HepG2 (cell line): ENCODE results near the gene HCFC1R1. TPM values are rescaled to one million over a fixed set of nuclear protein-coding genes. Genes with fewer than 3 reads are reported as not detected.

ENCODE experiments used
- AGO2 ChIP-seq: fragments of 200-400 bp; formaldehyde crosslinking; optimal IDR thresholded peaks from 2 replicates; pipeline ENCODE3; 2017; ENCODE audit warnings: mild to moderate bottlenecking, low read depth, low read length, moderate library complexity
- BORCS8-MEF2B ChIP-seq: sonication (generic); formaldehyde crosslinking; IDR thresholded peaks from 2 replicates; pipeline ENCODE4 v1.8.0; 2022; ENCODE audit warnings: mild to moderate bottlenecking, missing genetic modification reagents
- EP300 ChIP-seq, 3 experiments: sonication (generic) in 1 of 3; formaldehyde crosslinking in 1 of 3; IDR thresholded peaks; 2 replicates each; pipeline versions ENCODE4 v1.5.1 to v1.6.1; 2011 to 2020; ENCODE audit warnings: low read depth in 2 of 3, low read length in 2 of 3, borderline replicate concordance in 1 of 3, improper control_type of control experiment in 1 of 3, mild to moderate bottlenecking in 1 of 3, missing genetic modification reagents in 1 of 3, moderate library complexity in 1 of 3
- LBX2 ChIP-seq: sonication (generic); formaldehyde crosslinking; IDR thresholded peaks from 2 replicates; pipeline ENCODE4 v1.5.0; 2020; ENCODE audit warnings: missing genetic modification reagents, mild to moderate bottlenecking, borderline replicate concordance
- NFIB ChIP-seq: sonication (generic); formaldehyde crosslinking; IDR thresholded peaks from 2 replicates; pipeline ENCODE4 v1.9.0; 2021; ENCODE audit warnings: missing genetic modification reagents, mild to moderate bottlenecking, borderline replicate concordance
- PRDM10 ChIP-seq: sonication (generic); formaldehyde crosslinking; IDR thresholded peaks from 2 replicates; pipeline ENCODE4 v1.4.0; 2020; ENCODE audit warnings: low read depth, missing genetic modification reagents
- SKIL ChIP-seq: sonication (generic); formaldehyde crosslinking; IDR thresholded peaks from 2 replicates; pipeline ENCODE4 v1.8.0; 2022; ENCODE audit warnings: missing genetic modification reagents, mild to moderate bottlenecking, moderate library complexity, borderline replicate concordance
- SRY ChIP-seq: sonication (generic); formaldehyde crosslinking; IDR thresholded peaks from 2 replicates; pipeline ENCODE4 v1.8.0; 2022; ENCODE audit warnings: mild to moderate bottlenecking, missing genetic modification reagents
- TCF7L2 ChIP-seq: IDR thresholded peaks from 2 replicates; pipeline ENCODE4 v1.6.1; 2011; ENCODE audit warnings: mild to moderate bottlenecking, low read depth, low read length, moderate library complexity
- U2AF1 ChIP-seq: fragments of 200-400 bp; formaldehyde crosslinking; optimal IDR thresholded peaks from 2 replicates; pipeline ENCODE3; 2017; ENCODE audit warnings: mild to moderate bottlenecking, low read depth, low read length
- ZBED4 ChIP-seq: sonication (generic); formaldehyde crosslinking; IDR thresholded peaks from 2 replicates; pipeline ENCODE4 v1.4.0; 2020; ENCODE audit warnings: missing genetic modification reagents, borderline replicate concordance
- ZNF280B ChIP-seq: sonication (generic); formaldehyde crosslinking; IDR thresholded peaks from 2 replicates; pipeline ENCODE4 v1.5.0; 2020; ENCODE audit warnings: missing genetic modification reagents, mild to moderate bottlenecking, borderline replicate concordance
- ZNF724P ChIP-seq: sonication (generic); formaldehyde crosslinking; IDR thresholded peaks from 2 replicates; pipeline ENCODE4 v1.8.0; 2022; ENCODE audit warnings: missing genetic modification reagents, borderline replicate concordance
- polyA plus RNA-seq, 8 experiments: library from polyadenylated mRNA; depleted of rRNA in 3 of 8; stranded (reverse) in 7 of 8; unstranded in 1 of 8; fragments of >200 nt; fragmentation: Illumina TruSeq in 4 of 8; extraction: Trizol in 4 of 8; gene quantifications; 2 replicates each; pipeline versions ENCODE4 v1.2.1 to v1.2.3, GENCODE V29; 2011 to 2016; ENCODE audit warnings: low read depth in 4 of 8, missing spikeins in 1 of 8, mixed read lengths in 1 of 8; ENCODE audit not compliant: insufficient read depth in 1 of 8
- total RNA-seq, 5 experiments: library from RNA; depleted of rRNA; stranded (reverse); fragments of >200 nt; fragmentation: Illumina TruSeq; extraction: Trizol; gene quantifications; 2 replicates each; pipeline ENCODE4 v1.2.3, GENCODE V29; 2016; ENCODE audit warnings: low read depth in 1 of 5

The HCFC1R1 gene
- total and polyA plus RNA-seq, 2 of the 13 experiments (the other 11 are each of a cell fraction or from before 2014, with no cell fraction given): 13.8 to 16.1 TPM

GRCh38 chr16:3020604-3021448 is 2.9 kb downstream of the HCFC1R1 start (continued):
- peak; percentile 92 for TF ChIP-seq SKIL
- TF ChIP-seq NFIB (CRISPR knock-in tag): no peak
- no peak for TF ChIP-seq LBX2 (CRISPR knock-in tag)
- TF ChIP-seq U2AF1: peak; percentile 61
- peak in 1 of 2 experiments; percentile 66; a peak in 2 of 4 replicates for TF ChIP-seq EP300 (IDR thresholded peaks at IDR 0.05; ENCODE audit: low read depth in 2 of 2, low read length in 2 of 2)
- peak; percentile 76; the same call in 1 of the 2 replicates for TF ChIP-seq EP300 (CRISPR knock-in tag; IDR thresholded peaks at IDR 0.05; ENCODE audit: borderline replicate concordance)
- no peak for TF ChIP-seq ZNF724P (CRISPR knock-in tag)
- peak; percentile 49; the same call in 1 of the 2 replicates for TF ChIP-seq BORCS8-MEF2B
- TF ChIP-seq PRDM10: 0 out of 2 replicates have a peak, but pooled peaks have one; percentile 26
- no peak; the same call in 1 of the 2 replicates for TF ChIP-seq SRY (CRISPR knock-in tag)
- no peak; the same call in 1 of the 2 replicates for TF ChIP-seq ZBED4 (CRISPR knock-in tag)
- TF ChIP-seq AGO2: peak; percentile 75
- no peak for TF ChIP-seq TCF7L2
- peak; percentile 25; the same call in 1 of the 2 replicates for TF ChIP-seq ZNF280B
